Measurements from ENCODE around the gene MYO5C. TPM values are rescaled to one million over a fixed set of nuclear protein-coding genes. Genes with fewer than 3 reads are reported as not detected.

Gene MYO5C, protein sequence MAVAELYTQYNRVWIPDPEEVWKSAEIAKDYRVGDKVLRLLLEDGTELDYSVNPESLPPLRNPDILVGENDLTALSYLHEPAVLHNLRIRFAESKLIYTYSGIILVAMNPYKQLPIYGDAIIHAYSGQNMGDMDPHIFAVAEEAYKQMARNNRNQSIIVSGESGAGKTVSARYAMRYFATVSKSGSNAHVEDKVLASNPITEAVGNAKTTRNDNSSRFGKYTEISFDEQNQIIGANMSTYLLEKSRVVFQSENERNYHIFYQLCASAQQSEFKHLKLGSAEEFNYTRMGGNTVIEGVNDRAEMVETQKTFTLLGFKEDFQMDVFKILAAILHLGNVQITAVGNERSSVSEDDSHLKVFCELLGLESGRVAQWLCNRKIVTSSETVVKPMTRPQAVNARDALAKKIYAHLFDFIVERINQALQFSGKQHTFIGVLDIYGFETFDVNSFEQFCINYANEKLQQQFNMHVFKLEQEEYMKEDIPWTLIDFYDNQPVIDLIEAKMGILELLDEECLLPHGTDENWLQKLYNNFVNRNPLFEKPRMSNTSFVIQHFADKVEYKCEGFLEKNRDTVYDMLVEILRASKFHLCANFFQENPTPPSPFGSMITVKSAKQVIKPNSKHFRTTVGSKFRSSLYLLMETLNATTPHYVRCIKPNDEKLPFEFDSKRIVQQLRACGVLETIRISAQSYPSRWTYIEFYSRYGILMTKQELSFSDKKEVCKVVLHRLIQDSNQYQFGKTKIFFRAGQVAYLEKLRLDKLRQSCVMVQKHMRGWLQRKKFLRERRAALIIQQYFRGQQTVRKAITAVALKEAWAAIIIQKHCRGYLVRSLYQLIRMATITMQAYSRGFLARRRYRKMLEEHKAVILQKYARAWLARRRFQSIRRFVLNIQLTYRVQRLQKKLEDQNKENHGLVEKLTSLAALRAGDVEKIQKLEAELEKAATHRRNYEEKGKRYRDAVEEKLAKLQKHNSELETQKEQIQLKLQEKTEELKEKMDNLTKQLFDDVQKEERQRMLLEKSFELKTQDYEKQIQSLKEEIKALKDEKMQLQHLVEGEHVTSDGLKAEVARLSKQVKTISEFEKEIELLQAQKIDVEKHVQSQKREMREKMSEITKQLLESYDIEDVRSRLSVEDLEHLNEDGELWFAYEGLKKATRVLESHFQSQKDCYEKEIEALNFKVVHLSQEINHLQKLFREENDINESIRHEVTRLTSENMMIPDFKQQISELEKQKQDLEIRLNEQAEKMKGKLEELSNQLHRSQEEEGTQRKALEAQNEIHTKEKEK (N-terminal part only)
- 10 to 100 TPM in 1 of 3 donors, 1 to 10 TPM in 2; 4.6 to 14.5 (median 5.1) TPM for polyA plus RNA-seq

DNA sequence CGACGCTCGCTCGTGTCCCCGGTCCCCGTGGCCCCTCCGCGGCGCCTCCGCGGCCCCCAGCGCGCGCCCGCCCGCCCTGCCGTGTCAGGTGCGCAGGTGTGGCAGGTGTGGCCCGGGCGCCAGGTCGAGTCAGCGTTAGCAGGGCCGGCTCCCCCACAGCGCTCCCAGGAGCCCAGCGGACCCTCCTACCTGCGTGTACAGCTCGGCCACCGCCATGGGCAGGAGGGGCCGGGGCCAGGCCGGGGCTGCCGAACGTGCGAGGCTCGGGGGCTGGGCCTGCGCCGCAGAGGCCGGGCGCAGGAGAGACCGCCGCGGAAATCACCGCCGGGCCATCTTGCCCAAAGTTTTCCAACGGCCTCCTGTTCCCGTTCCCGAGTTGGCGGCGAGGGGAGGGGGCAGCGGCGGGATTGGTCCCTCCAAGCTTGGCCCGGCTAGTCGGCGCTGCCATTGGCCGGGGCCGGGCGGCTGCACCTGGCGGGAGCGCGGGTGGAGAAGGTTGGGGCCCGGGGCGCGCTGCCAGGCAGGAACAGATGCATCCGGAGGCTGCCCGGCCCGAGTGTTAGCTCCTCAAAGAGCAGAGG is at the start of gene MYO5C:
MYO5C (minus strand) TSS at position 384 of the 581 bp plus-strand sequence; CDS start at position 216, 168 bp downstream.
- 0 to 1% (median 1%) methylated on average over 54 to 65 of the region's 65 CpGs for WGBS, 3 donors
- no peak within 1 kb of the TSS for H3K27ac ChIP-seq (ENCODE audit: low read depth, low read length)

DNA sequence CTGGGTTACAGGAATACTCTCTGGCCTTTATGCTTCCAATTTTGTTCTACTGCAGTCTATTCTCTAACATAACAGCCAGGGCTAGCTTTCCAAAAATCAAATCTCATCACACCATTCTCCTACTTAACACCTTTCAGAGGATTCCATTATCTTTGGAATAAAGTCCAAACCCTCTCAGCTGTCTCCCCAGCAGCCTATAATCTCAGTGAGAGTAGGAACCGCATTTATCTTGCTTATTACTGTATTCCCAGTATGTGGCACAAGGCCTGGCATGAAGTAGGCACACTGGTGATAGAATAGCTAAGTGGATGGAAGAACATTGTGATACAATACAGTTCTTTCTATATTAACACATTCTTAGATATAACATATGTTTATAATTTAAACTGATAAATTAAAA is 49.0 kb upstream of the MYO5C start:
- WGBS, 3 donors: 88 to 98% (median 97%) methylated on average over 1 of the region's 1 CpG
- H3K27ac ChIP-seq (ENCODE audit: low read depth, low read length): no peak overlapping the region

DNA sequence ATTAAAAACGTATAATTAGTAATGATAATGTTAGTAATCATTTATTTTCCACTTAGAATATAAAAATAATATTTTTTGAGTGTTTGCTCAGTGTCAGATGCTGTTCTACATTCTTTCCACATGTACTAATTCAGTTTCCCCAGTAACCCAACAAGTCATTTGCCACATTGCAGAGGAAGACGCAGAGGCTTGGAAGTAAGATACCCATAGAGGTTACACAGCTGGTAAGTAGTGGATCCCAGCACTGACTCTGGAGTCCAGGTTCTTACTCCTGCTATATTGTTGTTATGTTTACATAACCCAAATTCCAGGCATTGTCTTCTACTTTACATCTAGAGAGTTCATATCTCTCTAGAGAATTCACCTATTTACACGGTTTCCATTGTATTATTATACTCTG is 48.2 kb upstream of the MYO5C start:
- 74 to 89% (median 81%) methylated on average over 3 of the region's 3 CpGs for WGBS, 3 donors
- no peak overlapping the region for H3K27ac ChIP-seq (ENCODE audit: low read depth, low read length)

DNA sequence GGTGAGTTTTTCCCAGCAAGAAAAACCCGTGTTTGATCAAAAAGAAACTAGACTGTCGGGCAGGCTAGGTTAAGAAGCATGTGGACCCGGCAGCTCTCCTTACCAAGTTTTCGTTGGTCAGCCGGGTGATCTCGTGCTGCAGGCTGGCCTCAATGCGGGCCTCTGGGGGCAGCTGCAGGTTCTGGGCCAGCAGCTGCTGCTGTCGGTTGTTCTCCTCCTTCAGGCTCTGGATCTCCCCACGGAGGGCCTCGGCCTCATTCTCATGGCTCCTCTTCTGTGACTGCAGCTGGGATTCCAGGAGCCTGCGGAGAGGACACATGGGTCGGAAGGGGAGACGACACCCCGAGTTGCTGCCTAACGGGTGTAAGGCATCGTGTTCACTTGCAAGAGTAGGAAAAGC is 44.5 kb upstream of the MYO5C start:
- no peak overlapping the region for H3K27ac ChIP-seq (ENCODE audit: low read depth, low read length)
- 91 to 92% (median 91%) methylated on average over 16 of the region's 16 CpGs for WGBS, 3 donors

DNA sequence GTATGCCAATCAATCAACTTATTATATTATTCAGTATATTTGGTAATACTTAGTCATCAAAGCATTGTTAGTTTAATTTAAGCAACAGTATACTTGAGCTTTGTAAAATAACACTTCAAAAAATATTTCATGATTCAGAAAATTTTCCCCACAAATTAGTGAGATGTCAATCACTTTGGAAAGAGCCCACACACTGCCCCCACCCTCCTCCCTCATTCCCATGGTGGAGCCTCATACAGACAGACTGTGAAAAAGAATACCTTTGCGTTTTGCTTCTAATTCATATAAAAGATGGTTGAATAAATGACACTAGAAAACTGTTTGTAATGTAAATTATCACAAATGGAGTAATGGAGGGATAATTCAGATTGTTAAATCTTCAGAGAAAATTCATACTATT is 43.3 kb upstream of the MYO5C start:
- H3K27ac ChIP-seq (ENCODE audit: low read depth, low read length): no peak overlapping the region
- 94 to 98% (median 97%) methylated on average over 1 of the region's 1 CpG for WGBS, 3 donors

DNA sequence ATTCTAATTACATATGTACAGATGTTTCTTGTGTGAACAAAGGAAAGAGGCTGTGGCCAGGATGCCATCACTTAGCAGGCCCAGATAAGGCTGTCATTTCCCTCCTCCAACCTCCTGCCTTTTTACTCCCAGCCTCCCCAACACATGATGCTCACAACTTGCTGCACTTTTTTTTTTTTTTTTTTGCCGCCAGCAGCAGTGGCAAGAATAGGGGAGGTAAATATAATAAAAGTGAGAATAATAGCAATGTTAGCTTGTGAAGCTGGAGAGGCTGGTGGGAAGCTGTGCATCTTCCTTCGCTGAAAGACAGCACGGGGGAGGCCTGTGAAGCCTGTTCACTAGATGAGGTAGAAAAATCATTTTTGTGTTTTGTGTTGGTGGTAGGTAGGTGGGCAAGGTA is 42.5 kb upstream of the MYO5C start:
- 87 to 100% (median 96%) methylated on average over 3 of the region's 3 CpGs for WGBS, 3 donors
- H3K27ac ChIP-seq (ENCODE audit: low read depth, low read length): no peak overlapping the region

DNA sequence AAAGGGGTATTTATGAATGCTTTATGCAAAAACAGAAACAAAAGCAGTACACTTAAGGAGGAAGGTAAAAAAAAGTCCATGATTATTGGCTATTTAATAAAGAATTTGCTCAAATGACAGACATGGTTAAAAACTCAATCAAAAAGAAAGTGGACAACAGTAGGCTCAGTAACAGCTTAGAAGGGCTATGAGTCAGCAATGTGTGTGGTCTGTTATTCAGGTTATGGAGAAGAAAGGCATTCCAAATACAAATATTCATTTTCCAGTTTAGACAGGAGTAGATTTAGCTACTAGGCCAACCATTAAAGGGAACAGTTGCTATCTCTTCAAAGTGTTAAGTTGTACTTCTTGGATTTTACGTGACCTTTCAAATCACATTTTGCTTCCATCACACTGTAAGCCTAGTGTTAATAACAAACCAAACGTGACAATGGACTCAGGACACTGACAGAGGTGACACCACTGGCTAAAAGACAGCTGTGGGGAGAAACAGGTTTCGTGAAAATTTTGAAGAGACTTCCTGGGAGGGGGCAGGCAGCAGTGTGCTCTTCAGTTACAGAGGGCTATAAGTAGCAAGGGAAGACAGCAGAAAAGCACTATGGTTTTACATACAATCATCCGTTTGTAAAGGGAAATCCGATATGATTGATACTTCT is 41.7 kb upstream of the MYO5C start:
- no peak overlapping the region for H3K27ac ChIP-seq (ENCODE audit: low read depth, low read length)
- WGBS, 3 donors: 79 to 90% (median 87%) methylated on average over 5 of the region's 5 CpGs

DNA sequence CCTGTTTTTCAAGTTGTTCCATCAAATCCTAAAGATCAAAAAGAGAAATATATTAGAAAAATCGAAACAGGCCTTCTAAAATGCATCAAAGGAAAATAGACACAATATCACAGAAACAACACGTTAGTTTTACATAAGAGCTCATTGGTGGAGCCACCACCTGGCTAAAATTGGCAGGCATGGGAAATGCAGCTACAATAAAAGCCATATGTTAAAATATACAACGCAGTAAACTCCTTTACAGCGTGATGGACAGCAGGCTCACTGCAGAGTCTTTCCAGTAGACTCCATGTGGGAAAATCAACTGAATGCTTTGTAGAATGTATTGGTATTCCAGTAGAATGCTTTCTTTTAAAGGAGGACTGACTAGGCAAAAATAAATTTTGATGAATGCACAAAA is 40.9 kb upstream of the MYO5C start:
- 44 to 77% (median 70%) methylated on average over 4 of the region's 4 CpGs for WGBS, 3 donors
- no peak overlapping the region for H3K27ac ChIP-seq (ENCODE audit: low read depth, low read length)

DNA sequence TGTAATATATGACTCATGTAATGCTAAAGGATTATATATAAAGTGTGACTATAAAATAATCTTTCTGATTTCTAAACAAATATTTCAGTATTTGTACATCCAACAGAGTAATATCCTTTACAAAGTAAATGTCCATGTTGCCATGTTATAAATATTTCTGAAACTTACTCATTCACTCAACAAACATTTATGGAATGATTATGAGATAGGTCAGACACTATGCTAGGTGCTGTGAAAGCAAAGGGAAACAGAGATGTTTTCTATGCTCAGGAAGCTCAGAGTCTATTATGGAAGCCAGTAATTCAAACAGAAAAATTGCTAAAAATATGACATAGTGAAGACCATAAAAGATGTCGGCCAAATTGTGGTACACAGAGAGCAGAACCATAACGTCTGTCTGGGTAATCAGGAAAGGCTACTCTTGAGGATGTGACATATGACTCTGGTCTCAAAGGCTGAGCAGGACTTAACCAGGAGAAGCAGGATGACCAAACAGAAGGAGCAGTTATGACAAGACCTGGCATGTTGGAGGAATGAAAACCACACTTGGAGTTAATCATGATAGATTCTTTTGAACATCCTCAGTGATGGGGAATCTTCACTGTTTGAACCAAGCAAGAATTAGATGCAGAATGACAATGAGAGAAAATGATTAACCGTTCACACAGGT is 39.0 kb upstream of the MYO5C start:
- H3K27ac ChIP-seq (ENCODE audit: low read depth, low read length): no peak overlapping the region
- WGBS, 3 donors: 86 to 88% (median 87%) methylated on average over 3 of the region's 3 CpGs

DNA sequence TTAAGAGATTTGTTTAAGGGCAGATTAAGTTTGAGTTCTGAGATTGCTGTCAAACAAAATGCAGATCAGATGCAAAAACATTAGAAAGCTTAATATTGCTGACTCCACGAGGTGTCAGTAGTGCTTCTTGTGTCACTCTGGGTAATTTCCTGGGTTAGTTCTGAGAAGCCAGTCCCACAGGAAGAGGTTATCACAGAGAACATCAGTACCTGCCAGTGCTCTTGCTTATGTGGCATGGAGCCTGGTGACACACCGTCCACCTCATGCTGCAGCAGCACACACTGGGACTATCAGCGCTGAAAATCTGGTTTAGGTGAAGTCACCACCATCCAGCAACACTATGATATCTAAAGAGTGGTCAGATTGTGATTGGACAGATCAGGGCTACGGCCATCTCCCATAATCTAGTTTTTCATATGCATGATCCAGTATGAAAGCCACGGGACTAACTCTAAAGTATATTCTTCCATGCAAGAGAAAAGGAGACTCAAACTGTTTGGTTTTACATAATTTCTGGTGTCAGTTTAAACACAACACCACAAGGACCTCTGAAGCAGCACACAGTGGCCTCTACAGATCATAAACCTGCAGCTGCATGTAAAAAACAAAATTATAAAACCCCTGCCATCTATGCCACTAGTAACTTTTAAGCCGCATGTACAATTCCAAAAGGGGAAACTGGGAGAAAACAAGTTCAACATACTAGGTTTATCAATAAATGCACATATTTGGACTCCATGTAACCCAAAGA is 36.1 kb upstream of the MYO5C start:
- WGBS, 3 donors: 38 to 50% (median 50%) methylated on average over 6 of the region's 6 CpGs
- no peak overlapping the region for H3K27ac ChIP-seq (ENCODE audit: low read depth, low read length)

DNA sequence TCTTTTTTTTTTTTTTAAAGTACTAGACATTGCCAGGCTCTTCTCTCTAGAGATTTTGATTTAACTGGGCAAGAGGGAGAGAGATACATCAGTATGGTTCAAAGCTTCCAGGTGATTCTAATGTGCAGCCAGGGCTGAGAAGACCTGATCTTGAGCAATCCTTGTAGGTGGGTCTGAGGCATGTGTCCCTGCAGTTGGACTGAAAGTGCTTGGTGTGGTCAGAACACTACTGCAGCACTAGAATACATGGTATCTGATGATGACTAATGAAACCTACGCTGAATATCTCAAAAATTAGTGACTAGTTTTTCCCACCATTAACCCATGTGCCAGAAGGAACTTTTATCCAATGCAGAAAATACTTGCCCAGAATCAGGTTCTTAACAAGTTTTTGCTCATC is 34.4 kb upstream of the MYO5C start:
- H3K27ac ChIP-seq (ENCODE audit: low read depth, low read length): no peak overlapping the region
- 41 to 92% (median 89%) methylated on average over 1 of the region's 1 CpG for WGBS, 3 donors

DNA sequence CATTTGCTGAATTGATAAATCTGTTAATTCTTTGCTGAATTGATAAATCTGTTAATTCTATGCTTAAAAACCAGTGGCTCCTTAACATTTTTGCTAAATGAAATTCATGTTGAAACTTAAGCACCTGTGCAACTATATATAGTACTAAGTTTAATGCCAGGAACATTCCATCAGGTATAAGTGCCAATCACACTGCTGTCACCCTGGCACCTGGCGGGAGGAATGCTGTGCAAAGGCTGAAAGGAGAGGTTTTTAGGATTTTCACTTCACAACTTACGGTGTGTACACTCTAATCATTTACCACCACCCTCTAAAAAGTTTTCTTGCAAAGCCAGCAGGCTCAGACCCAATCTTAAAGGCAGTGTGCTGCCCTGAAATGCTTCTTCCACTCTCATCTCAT is 33.5 kb upstream of the MYO5C start:
- 39 to 97% (median 93%) methylated on average over 2 of the region's 2 CpGs for WGBS, 3 donors
- no peak overlapping the region for H3K27ac ChIP-seq (ENCODE audit: low read depth, low read length)

DNA sequence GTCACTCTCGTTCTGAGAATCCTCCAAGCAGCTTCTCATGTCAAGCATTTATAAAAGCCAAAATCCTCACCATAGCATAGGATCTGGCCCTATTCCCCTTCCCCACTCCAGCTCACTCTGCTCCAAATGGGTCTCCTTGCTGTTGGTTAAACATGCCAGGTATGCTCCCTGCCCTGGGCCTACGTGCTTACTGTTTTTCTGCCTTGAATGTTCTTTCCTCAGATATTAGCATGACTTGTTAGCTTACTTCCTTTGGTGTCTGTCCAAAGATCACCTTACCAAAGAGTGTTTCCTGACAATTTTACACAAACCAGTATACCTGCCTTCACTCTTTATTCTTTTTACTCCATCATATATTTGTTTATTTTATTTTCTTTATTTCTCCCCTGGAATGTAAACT is 33.1 kb upstream of the MYO5C start:
- H3K27ac ChIP-seq (ENCODE audit: low read depth, low read length): no peak overlapping the region
- WGBS, 3 donors: 61 to 89% (median 73%) methylated on average over 2 of the region's 2 CpGs

DNA sequence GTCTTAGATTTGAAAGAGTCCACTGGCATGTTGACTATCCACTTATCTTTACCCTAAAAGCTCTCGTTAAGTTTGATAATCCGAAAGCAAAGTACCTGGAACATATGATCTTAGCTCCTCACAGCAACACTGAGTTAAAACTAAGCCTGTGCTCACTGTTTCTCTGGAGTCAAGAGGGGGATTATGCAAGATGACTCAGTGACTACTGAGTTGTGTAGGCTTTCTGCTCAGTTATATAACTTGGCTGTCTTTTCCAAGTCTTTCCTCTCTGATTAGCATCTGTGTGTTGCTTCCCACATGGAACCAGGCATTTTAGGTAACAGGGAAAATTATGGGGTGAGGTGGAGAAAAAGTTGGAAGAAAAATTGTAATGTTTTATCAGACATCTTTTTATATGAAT is 31.2 kb upstream of the MYO5C start:
- no peak overlapping the region for H3K27ac ChIP-seq (ENCODE audit: low read depth, low read length)
- 64 to 82% (median 81%) methylated on average over 2 of the region's 2 CpGs for WGBS, 3 donors

DNA sequence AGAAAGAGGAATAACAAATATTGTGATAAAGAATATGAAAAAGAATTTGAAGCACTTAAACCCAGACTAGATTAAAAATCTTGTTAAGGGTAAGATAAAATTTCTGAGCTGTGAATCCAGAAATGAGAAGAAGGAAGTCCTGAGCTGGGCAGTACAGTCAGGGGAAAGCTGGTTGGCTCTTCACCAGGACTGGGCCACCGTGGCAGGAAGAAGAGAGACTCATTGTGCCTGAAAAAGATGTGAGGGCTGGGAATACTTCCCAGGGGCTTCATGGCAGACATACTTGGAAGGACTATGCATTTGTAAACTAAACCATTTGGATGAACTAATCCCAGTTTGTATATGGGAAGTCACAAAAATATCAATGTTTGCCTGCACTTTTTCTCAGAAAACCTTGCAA is 28.5 kb upstream of the MYO5C start:
- WGBS, 3 donors: 0 to 79% (median 33%) methylated on average over 1 of the region's 1 CpG
- no peak overlapping the region for H3K27ac ChIP-seq (ENCODE audit: low read depth, low read length)

DNA sequence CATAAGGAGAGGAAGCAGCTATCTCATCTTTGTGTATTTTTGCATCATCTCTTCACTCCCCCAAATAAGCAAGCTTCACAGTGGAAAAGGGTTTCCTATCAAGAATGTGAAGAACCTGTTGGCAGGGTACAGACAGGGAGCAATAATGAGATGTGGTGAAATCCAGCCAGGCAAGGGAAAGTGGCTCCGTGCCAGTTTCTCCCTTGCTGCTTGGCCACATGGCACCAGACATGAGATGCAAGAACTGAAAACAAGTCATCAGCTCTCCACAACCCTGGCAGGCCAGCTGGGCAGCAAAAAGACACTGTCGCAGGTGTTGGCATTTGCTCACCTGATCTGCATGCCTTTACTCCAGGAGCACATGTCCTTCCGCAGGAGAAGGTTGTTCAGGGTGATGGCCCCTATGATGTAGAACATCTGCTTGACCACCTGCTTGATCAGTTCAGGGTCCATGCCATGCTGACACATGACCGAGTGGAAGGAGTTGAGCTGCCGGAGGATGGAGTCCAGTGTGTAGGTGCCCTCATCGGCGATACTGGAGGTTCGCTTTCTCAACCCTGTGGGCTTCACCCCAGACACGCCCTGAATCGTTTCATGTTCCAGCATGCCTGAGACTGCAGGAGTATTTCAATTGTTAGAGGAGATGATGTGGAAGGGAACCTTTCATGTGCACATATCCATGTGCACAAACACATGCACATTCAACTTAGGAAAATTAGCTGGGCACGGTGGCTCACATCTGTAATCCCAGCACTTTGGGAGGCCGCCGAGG is 23.3 kb upstream of the MYO5C start:
- WGBS, 3 donors: 91 to 95% (median 95%) methylated on average over 13 of the region's 13 CpGs
- no peak overlapping the region for H3K27ac ChIP-seq (ENCODE audit: low read depth, low read length)

All from adipose tissue (tissue), 3 donors.